Islet of Langerhans (tissue), 1 donor: ENCODE results near the gene LYPD8.

Source experiments
- FAIRE-seq: peaks from one replicate; lab custom pipeline; 2011; peaks lifted over from hg19 to GRCh38; lab: Jason Lieb, UNC

Gene LYPD8

GRCh38 chr1:248697907-248698306 lies 57.7 kb downstream of the LYPD8 start:
- no peak for FAIRE-seq

GRCh38 chr1:248696774-248697173 lies 58.8 kb downstream of the LYPD8 start:
- no peak for FAIRE-seq

- FAIRE-seq = no peak
Measured at GRCh38 chr1:248696261-248696660, 59.3 kb downstream of the LYPD8 start.

- no peak for FAIRE-seq
Measured at GRCh38 chr1:248695451-248696132, 60.0 kb downstream of the LYPD8 start.

- FAIRE-seq = no peak
Measured at GRCh38 chr1:248691567-248692155, 63.9 kb downstream of the LYPD8 start.
